ENCODE measurements around the gene GLB1L3. TPM values are rescaled to one million over a fixed set of nuclear protein-coding genes. Genes with fewer than 3 reads are reported as not detected.

The GLB1L3 gene
- total RNA-seq, 4 donors from 2014 or later = not detected

DNA sequence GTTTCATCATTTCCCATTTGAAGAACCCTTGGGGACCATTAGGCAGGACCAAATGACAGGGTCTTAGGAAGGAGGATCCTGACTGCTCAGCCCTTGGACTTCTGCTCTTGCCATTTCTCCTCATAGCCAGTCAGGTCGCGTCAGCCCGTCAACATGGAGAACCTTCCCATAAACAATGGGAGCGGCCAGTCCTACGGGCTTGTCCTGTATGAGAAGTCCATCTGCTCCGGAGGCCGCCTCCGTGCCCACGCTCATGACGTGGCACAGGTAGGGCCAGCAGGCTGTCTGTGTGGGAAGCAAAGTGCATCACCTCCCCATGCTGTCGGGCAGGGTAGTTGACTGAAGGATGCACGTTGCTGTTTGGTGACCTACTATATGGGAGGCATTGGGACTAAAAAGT is 36.0 kb downstream of the GLB1L3 start:
- TF ChIP-seq, protein P1, sequence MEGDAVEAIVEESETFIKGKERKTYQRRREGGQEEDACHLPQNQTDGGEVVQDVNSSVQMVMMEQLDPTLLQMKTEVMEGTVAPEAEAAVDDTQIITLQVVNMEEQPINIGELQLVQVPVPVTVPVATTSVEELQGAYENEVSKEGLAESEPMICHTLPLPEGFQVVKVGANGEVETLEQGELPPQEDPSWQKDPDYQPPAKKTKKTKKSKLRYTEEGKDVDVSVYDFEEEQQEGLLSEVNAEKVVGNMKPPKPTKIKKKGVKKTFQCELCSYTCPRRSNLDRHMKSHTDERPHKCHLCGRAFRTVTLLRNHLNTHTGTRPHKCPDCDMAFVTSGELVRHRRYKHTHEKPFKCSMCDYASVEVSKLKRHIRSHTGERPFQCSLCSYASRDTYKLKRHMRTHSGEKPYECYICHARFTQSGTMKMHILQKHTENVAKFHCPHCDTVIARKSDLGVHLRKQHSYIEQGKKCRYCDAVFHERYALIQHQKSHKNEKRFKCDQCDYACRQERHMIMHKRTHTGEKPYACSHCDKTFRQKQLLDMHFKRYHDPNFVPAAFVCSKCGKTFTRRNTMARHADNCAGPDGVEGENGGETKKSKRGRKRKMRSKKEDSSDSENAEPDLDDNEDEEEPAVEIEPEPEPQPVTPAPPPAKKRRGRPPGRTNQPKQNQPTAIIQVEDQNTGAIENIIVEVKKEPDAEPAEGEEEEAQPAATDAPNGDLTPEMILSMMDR (IDR thresholded peaks at IDR 0.05; ENCODE audit: low read depth) = no peak

DNA sequence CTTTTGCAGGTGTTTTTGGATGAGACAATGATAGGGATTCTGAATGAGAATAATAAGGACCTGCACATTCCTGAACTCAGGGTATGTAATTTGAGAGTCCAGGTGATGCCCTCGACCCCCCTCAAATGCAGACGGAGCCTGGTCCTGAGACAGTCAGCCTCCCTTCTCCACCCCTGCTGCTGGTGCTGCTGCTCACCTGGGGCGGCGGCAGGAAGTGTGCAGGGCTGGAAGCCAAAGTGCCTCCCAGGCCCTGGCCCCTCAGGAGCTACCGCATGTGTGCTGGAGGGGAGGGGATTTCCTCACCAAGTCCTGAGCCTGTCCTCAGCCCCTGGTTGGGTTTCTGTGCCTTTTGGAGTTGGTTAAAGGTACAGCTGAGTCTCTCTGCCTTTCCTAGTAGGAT is 36.6 kb downstream of the GLB1L3 start:
- TF ChIP-seq, protein P1 (IDR thresholded peaks at IDR 0.05; ENCODE audit: low read depth) = no peak

DNA sequence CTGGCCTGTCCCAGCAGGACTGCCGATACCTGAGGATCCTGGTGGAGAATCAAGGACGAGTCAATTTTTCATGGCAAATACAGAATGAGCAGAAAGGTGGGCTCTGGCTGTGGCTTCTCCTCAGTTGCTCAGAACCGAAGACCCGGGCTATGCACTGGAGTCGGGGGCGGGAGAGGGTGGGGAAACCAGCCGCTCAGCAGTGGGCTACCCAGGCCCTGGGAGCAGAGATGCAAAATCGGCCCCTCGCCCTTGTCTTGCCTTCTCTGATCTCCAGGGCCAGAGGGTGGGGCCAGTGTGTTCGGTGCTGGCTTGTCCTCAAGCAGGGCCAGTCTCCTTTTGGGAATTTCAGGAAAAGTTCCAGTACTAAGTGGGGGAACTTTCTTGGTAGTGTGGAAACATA is 37.2 kb downstream of the GLB1L3 start:
- TF ChIP-seq, protein P1 (IDR thresholded peaks at IDR 0.05; ENCODE audit: low read depth) = no peak

DNA sequence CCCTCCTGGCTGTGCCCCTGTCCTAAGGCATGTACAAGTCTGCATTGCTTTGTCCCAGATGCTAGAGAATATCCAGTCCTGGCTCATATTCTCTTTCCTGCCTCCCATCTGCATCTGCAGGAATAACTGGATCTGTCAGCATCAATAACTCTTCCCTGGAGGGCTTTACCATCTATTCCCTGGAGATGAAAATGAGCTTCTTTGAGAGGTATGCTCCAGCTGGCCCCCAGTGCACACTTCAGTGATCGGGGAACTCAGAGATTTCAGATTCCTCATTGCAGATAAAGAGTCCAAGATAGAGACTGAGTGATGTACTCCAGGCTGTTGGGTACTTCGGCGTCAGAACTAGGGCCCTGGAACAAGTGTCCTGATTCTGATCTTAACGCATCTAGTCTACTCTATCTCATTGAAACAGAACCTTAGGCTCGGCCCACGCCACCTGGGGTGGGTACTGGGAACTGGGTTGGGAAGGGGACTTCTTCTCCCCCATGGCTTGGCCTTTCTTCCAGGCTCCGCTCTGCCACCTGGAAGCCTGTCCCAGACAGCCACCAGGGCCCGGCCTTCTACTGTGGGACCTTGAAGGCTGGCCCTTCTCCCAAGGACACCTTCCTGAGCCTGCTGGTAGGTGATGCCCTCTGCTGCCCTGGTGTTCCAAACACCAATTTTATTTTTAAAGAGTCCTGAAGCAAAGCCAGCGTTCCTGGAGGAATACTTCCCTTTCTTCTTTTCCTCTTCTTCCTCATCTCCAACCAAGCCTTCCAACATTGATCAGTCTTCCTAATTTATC is 37.8 kb downstream of the GLB1L3 start:
- TF ChIP-seq, protein P1 (IDR thresholded peaks at IDR 0.05; ENCODE audit: low read depth) = no peak

DNA sequence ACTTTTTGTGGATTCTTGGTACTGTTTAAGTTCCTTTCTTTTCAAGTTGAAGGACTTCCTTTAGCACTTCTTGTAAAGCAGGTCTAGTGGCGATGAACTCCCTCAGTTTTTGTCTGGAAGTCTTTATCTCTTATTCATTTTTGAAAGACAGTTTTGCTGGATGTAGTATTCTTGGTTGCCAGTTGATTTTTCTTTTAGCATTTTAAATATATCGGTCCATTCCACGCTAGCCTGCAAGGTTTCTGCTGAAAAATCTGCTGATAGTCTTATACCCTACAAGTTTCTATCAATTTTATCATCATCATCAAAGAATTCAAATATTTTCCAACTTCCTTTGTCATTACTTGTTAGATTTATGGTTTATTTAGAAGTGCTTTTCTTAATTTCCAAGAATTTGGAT is 40.9 kb downstream of the GLB1L3 start:
- TF ChIP-seq, protein P1 (IDR thresholded peaks at IDR 0.05; ENCODE audit: low read depth) = no peak

DNA sequence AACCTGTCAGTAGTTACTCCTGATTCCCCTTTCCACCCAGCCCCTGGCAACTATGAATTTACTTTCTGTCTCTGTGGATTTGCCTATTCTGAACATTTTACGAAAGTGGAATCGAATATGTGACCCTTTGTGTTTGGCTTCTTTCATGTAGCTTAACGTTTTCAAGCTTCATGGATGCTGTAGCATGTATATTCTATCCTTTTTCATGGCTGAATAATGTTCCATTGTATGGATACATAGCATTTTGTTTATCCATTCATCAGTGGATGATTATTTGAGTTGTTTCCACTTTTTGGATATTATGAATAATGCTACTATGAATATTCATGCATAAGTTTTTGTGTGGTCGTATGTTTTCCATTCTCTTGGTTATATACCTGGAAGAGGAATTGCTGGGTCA is 46.4 kb downstream of the GLB1L3 start:
- TF ChIP-seq, protein P1 (IDR thresholded peaks at IDR 0.05; ENCODE audit: low read depth) = no peak

DNA sequence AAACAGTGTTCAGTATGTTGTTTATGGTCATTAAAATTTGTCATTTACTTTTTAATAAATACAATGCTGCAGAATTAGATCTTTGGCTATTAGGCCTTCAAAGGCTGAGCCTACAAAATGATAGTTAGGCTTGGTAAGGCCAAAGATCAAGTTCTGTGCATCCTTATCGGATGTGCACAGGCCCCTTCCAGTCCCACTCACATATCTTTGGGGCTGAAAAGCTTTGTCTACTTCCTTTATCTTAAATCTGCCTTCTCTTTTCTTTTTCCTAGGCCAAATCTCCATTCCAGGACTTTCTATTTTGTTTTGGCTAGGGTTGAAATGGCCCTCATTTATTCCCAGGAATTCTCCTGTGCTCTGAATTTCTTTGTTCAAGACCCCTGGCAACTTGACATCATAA is 52.3 kb downstream of the GLB1L3 start:
- TF ChIP-seq, protein P1 (IDR thresholded peaks at IDR 0.05; ENCODE audit: low read depth) = no peak

Measured in subcutaneous adipose tissue (tissue), 4 donors.